Measurements from ENCODE around the gene SORCS1. TPM values are rescaled to one million over a fixed set of nuclear protein-coding genes. Genes with fewer than 3 reads are reported as not detected.

Gene SORCS1
- polyA plus RNA-seq, 3 donors = 0.09 TPM; not detected in 2

GRCh38 chr10:106898446-106898845 is 266.1 kb downstream of the SORCS1 start:
- Histone ChIP-seq H3K9ac (ENCODE audit: insufficient read depth, low read length, poor library complexity, severe bottlenecking) (no peak overlapping the region), H2AFZ (ENCODE audit: insufficient read depth, low read depth, low read length, poor library complexity, severe bottlenecking) (no peak overlapping the region), H3K36me3 (replicated peaks in 1 of 2; ENCODE audit: control insufficient read depth in 1 of 2, insufficient read depth in 2 of 2, low read length in 2 of 2) (no peaks in the 10 kb centered on the region), H3K4me3 (replicated peaks in 1 of 3; ENCODE audit: low read depth in 2 of 3, low read length in 3 of 3) (no peak overlapping the region), H4K20me1 (ENCODE audit: insufficient read depth, low read length) (no peaks in the 10 kb centered on the region), H3K27ac (ENCODE audit: low read depth in 1 of 2, low read length in 2 of 2) (no peak overlapping the region), H3K27me3 (ENCODE audit: control insufficient read depth in 2 of 2, insufficient read depth in 2 of 2, low read length in 2 of 2) (peaks cover 0 to 2% of the 10 kb centered on the region in 2 donors), H3K4me1 (ENCODE audit: control insufficient read depth in 1 of 2, insufficient read depth in 2 of 2, low read length in 2 of 2) (no peaks in the 10 kb centered on the region), H3K79me2 (ENCODE audit: insufficient read depth, low read length) (no peaks in the 10 kb centered on the region), H3K4me2 (replicated peaks; ENCODE audit: extremely low read depth, low read length, poor library complexity, severe bottlenecking) (no peak overlapping the region), H3K9me3 (replicated peaks in 1 of 2; ENCODE audit: control insufficient read depth in 1 of 2, insufficient read depth in 1 of 2, low read length in 2 of 2) (no peaks in the 10 kb centered on the region)
- 79% methylated on average over 2 of the region's 4 CpGs for whole genome bisulfite sequencing (ENCODE audit: insufficient coverage)
- no peak for DNase-seq
- H3K27me3 Mint-ChIP-seq (ENCODE audit: low read depth in 3 of 3) = peaks cover 1 to 3% (median 2%) of the 10 kb centered on the region in 3 donors
- peaks cover 4% of the 10 kb centered on the region for H3K4me1 Mint-ChIP-seq
- H3K9me3 Mint-ChIP-seq = peaks cover 0 to 5% (median 2%) of the 10 kb centered on the region in 7 donors
- H3K4me3 Mint-ChIP-seq = no peak overlapping the region
- no peak overlapping the region for H3K27ac Mint-ChIP-seq
- no peaks in the 10 kb centered on the region for H3K36me3 Mint-ChIP-seq
- TF ChIP-seq CTCF (IDR thresholded peaks at IDR 0.05) = no peak
- intact Hi-C loops (cut with micrococcal nuclease) = no loop called here

- intact Hi-C loops (cut with micrococcal nuclease) = no loop called here
- TF ChIP-seq CTCF (IDR thresholded peaks at IDR 0.05) = no peak
- DNase-seq = no peak
- no peak overlapping the region for H3K27ac ChIP-seq (ENCODE audit: low read depth in 1 of 2, low read length in 2 of 2)
- peaks cover 0 to 2% of the 10 kb centered on the region in 2 donors for H3K27me3 ChIP-seq (ENCODE audit: control insufficient read depth in 2 of 2, insufficient read depth in 2 of 2, low read length in 2 of 2)
- Mint-ChIP-seq H3K27ac (no peak overlapping the region), H3K36me3 (no peaks in the 10 kb centered on the region), H3K4me3 (no peak overlapping the region), H3K27me3 (ENCODE audit: low read depth in 3 of 3) (peaks cover 1 to 3% (median 2%) of the 10 kb centered on the region in 3 donors), H3K9me3 (peaks cover 0 to 8% (median 2%) of the 10 kb centered on the region in 7 donors), H3K4me1 (peaks cover 4% of the 10 kb centered on the region)
- no peak overlapping the region for H3K4me3 ChIP-seq (replicated peaks in 1 of 3; ENCODE audit: low read depth in 2 of 3, low read length in 3 of 3)
- no peaks in the 10 kb centered on the region for H3K79me2 ChIP-seq (ENCODE audit: insufficient read depth, low read length)
- no peak overlapping the region for H3K4me2 ChIP-seq (replicated peaks; ENCODE audit: extremely low read depth, low read length, poor library complexity, severe bottlenecking)
- H3K9me3 ChIP-seq (replicated peaks in 1 of 2; ENCODE audit: control insufficient read depth in 1 of 2, insufficient read depth in 1 of 2, low read length in 2 of 2) = no peaks in the 10 kb centered on the region
- WGBS (ENCODE audit: insufficient coverage) = 95% methylated on average over 5 of the region's 7 CpGs
- H4K20me1 ChIP-seq (ENCODE audit: insufficient read depth, low read length) = no peaks in the 10 kb centered on the region
- no peaks in the 10 kb centered on the region for H3K36me3 ChIP-seq (replicated peaks in 1 of 2; ENCODE audit: control insufficient read depth in 1 of 2, insufficient read depth in 2 of 2, low read length in 2 of 2)
- no peaks in the 10 kb centered on the region for H3K4me1 ChIP-seq (ENCODE audit: control insufficient read depth in 1 of 2, insufficient read depth in 2 of 2, low read length in 2 of 2)
- no peak overlapping the region for H3K9ac ChIP-seq (ENCODE audit: insufficient read depth, low read length, poor library complexity, severe bottlenecking)
- H2AFZ ChIP-seq (ENCODE audit: insufficient read depth, low read depth, low read length, poor library complexity, severe bottlenecking) = no peak overlapping the region
Measured at GRCh38 chr10:106897719-106898118, 266.8 kb downstream of the SORCS1 start.

Measured in CD14-positive monocyte (primary cell).